Parathyroid adenoma (tissue), 2 donors: ENCODE measurements around the gene PRRG4.
"Not testable (repeated sequence)": the region's sequence is repeated elsewhere in the genome, so short reads cannot be mapped to it uniquely, and the experiment has no call there.

Experiments used
- H2AFZ ChIP-seq: fragments of 300-600 bp; sonication (generic); one replicate; pipeline ENCODE4 v1.7.0; 2017; ENCODE audit warnings: antibody characterized with exemption, mild to moderate bottlenecking
- H3K27ac ChIP-seq: fragments of 300-600 bp; sonication (generic); one replicate; pipeline ENCODE4 v1.7.0; 2017
- H3K27me3 ChIP-seq: fragments of 300-600 bp; sonication (generic); one replicate; pipeline ENCODE4 v1.7.0; 2017; ENCODE audit warnings: low read length; ENCODE audit not compliant: control insufficient read depth, insufficient read depth
- H3K36me3 ChIP-seq: fragments of 300-600 bp; sonication (generic); one replicate; pipeline ENCODE4 v1.7.0; 2017; ENCODE audit warnings: low read length; ENCODE audit not compliant: control insufficient read depth, insufficient read depth
- H3K4me1 ChIP-seq: fragments of 300-600 bp; sonication (generic); one replicate; pipeline ENCODE4 v1.7.0; 2017; ENCODE audit warnings: control low read depth
- H3K4me2 ChIP-seq: fragments of 300-600 bp; sonication (generic); one replicate; pipeline ENCODE4 v1.7.0; 2017; ENCODE audit warnings: low read length
- H3K4me3 ChIP-seq: fragments of 300-600 bp; sonication (generic); one replicate; pipeline ENCODE4 v1.7.0; 2017; ENCODE audit warnings: low read depth, low read length
- H3K79me2 ChIP-seq: fragments of 300-600 bp; sonication (generic); one replicate; pipeline ENCODE4 v1.7.0; 2017; ENCODE audit warnings: control low read depth
- H3K9ac ChIP-seq: fragments of 300-600 bp; sonication (generic); one replicate; pipeline ENCODE4 v1.7.0; 2017; ENCODE audit warnings: mild to moderate bottlenecking
- H3K9me3 ChIP-seq: fragments of 300-600 bp; sonication (generic); one replicate; pipeline ENCODE4 v1.7.0; 2017; ENCODE audit warnings: low read length; ENCODE audit not compliant: control insufficient read depth
- TF ChIP-seq, protein P1 (sequence below): fragments of 300-600 bp; sonication (generic); IDR thresholded peaks from one replicate; pipeline ENCODE4 v1.7.0; 2017; ENCODE audit warnings: antibody characterized with exemption, mild to moderate bottlenecking
- donor health status: primary hyperparathyroidism.

Gene PRRG4

GRCh38 chr11:32855601-32856000, 25.9 kb downstream of the PRRG4 start:
- Histone ChIP-seq H2AFZ (no peak overlapping the region), H3K79me2 (no peaks in the 10 kb centered on the region), H3K9ac (no peak overlapping the region), H3K9me3 (no peaks in the 10 kb centered on the region), H3K27me3 (no peaks in the 10 kb centered on the region), H3K27ac (no peak overlapping the region), H3K4me3 (no peak overlapping the region), H3K36me3 (no peaks in the 10 kb centered on the region), H3K4me2 (no peak overlapping the region), H3K4me1 (no peaks in the 10 kb centered on the region)
- TF ChIP-seq, protein P1, sequence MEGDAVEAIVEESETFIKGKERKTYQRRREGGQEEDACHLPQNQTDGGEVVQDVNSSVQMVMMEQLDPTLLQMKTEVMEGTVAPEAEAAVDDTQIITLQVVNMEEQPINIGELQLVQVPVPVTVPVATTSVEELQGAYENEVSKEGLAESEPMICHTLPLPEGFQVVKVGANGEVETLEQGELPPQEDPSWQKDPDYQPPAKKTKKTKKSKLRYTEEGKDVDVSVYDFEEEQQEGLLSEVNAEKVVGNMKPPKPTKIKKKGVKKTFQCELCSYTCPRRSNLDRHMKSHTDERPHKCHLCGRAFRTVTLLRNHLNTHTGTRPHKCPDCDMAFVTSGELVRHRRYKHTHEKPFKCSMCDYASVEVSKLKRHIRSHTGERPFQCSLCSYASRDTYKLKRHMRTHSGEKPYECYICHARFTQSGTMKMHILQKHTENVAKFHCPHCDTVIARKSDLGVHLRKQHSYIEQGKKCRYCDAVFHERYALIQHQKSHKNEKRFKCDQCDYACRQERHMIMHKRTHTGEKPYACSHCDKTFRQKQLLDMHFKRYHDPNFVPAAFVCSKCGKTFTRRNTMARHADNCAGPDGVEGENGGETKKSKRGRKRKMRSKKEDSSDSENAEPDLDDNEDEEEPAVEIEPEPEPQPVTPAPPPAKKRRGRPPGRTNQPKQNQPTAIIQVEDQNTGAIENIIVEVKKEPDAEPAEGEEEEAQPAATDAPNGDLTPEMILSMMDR: no peak

- TF ChIP-seq, protein P1: no peak
- no peaks in the 10 kb centered on the region for H3K36me3 ChIP-seq
- no peak overlapping the region for H3K4me2 ChIP-seq
- no peak overlapping the region for H3K27ac ChIP-seq
- no peaks in the 10 kb centered on the region for H3K79me2 ChIP-seq
- H3K27me3 ChIP-seq: no peaks in the 10 kb centered on the region
- no peak overlapping the region for H3K4me3 ChIP-seq
- H3K9ac ChIP-seq: no peak overlapping the region
- H3K4me1 ChIP-seq: no peaks in the 10 kb centered on the region
- H2AFZ ChIP-seq: no peak overlapping the region
- no peaks in the 10 kb centered on the region for H3K9me3 ChIP-seq
Measured at GRCh38 chr11:32858731-32859130, 29.0 kb downstream of the PRRG4 start.

GRCh38 chr11:32861850-32862577, 32.3 kb downstream of the PRRG4 start:
- Histone ChIP-seq H3K27me3 (no peaks in the 10 kb centered on the region), H2AFZ (no peak overlapping the region), H3K4me3 (no peak overlapping the region), H3K9me3 (no peaks in the 10 kb centered on the region), H3K9ac (no peak overlapping the region), H3K36me3 (no peaks in the 10 kb centered on the region), H3K4me2 (no peak overlapping the region), H3K4me1 (no peaks in the 10 kb centered on the region), H3K27ac (no peak overlapping the region), H3K79me2 (no peaks in the 10 kb centered on the region)
- TF ChIP-seq, protein P1: no peak

GRCh38 chr11:32864555-32864954, 34.8 kb downstream of the PRRG4 start:
- no peaks in the 10 kb centered on the region for H3K4me1 ChIP-seq
- H3K27ac ChIP-seq: no peak overlapping the region
- H3K9me3 ChIP-seq: no peaks in the 10 kb centered on the region
- no peak overlapping the region for H3K9ac ChIP-seq
- H3K79me2 ChIP-seq: no peaks in the 10 kb centered on the region
- H3K4me2 ChIP-seq: no peak overlapping the region
- no peaks in the 10 kb centered on the region for H3K36me3 ChIP-seq
- no peak overlapping the region for H3K4me3 ChIP-seq
- H2AFZ ChIP-seq: no peak overlapping the region
- TF ChIP-seq, protein P1: no peak
- no peaks in the 10 kb centered on the region for H3K27me3 ChIP-seq

DNA sequence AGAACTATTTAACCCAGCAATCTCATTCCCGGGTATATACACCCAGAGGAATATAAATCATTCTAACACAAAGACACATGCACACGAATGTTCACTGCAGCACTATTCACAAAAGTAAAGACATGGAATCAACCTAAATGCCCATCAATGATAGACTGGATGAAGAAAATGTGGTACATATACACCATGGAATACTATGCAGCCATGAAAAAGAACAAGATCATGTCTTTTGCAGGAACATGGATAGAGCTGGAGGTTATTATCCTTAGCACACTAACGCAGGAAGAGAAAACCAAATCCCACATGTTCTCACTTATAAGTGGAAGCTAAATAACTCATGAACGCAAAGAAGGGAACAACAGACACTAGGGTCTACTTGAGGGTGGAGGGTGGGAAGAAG, 39.0 kb downstream of the PRRG4 start:
- H3K27ac ChIP-seq, H3K9me3 ChIP-seq, H3K27me3 ChIP-seq, H2AFZ ChIP-seq, H3K36me3 ChIP-seq, H3K79me2 ChIP-seq, H3K4me3 ChIP-seq, H3K4me1 ChIP-seq, H3K4me2 ChIP-seq, H3K9ac ChIP-seq: not testable (repeated sequence)
